GOT3 (cell line): ENCODE measurements around the gene STK24.

ENCODE experiments used
- DNase-seq: peaks from one replicate; lab custom pipeline; 2025; ENCODE audit warnings: mixed read lengths; lab: John Stamatoyannopoulos, UW

Gene STK24

GRCh38 chr13:98410612-98411011, 166.3 kb downstream of the STK24 start:
- DNase-seq: no peak

GRCh38 chr13:98409281-98409680, 167.6 kb downstream of the STK24 start:
- no peak for DNase-seq

DNA sequence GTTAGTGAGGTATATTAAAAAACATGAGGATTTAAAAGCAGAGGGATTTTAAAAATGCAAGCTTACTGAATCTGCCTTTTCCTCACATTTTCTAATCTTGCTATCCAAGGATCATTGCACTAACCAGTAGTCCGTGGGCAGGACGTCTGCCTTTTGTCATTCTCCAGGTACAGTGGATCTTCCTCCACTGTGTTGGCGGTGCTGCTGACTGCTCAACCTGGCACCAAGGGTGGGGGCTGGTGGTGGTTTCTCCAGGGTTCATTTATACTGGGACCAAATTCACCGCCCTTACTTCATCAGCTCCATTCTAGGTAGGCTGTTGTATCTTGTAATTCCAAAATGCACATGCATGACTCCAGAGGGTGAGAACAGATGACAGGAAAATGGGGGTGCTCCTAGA, 169.3 kb downstream of the STK24 start:
- no peak for DNase-seq

- DNase-seq: no peak
Measured at GRCh38 chr13:98406971-98407370, 169.9 kb downstream of the STK24 start.

DNA sequence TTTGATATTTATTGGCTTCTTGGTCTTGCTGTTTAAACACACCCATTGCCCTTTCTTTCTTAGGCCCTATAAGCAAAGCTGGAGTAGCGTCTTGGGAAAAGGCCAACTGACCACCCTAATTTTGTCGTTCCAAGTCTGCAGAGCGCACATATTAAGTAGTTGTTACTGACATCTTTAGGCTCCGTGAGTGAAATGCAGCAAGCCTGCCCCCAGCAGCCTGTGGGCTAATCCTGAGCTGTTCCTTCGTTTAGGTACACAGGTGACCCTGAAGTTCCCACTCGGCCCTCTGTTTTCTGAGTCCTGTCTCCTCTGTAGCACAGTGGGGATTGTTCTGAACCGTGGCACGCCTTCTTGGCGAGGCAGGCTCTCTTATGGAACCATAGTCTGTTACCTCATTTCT, 170.5 kb downstream of the STK24 start:
- DNase-seq: no peak

GRCh38 chr13:98405690-98406344, 171.1 kb downstream of the STK24 start:
- DNase-seq: no peak

DNA sequence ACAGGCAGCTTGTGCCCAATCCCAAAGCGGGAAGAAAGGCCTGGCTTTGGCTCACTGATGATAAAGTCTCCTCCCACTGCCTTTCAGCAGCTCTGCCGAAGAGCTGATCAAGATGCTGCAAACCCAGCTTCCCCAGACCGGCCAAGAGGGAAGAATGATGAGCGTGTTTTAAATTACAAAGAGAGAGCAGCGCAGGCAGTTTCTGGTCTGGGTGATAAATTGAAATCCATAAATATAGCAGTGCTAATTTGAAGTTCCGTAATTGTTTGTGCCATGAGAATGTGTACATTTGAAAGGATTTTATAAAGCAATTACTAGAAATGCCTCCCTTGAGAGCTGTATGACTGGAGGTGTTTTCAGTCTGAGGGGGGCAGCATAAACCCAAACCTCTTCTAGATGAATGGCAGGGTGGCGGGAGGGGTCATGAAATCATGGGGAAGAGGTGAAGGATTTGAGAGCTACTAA, 171.8 kb downstream of the STK24 start:
- DNase-seq: no peak

DNA sequence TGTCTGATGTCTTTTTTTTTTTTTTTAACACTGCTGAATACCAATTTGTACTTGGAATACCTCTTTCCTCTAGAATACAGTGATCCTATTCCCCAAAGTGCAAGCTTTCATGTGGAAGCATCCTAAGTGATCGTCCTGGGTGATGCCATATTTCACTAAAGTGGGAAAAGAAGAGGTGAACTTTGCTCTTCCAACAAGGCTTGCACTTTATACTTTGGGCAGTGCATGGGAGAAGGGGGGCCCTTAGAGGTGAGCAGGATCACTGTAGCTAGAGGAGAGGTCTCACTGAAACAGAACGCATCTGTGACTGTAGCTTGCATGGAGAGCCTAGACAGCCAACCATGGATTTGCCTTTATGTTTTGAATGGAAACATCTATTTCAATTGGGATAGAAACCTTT, 173.8 kb downstream of the STK24 start:
- no peak for DNase-seq

DNA sequence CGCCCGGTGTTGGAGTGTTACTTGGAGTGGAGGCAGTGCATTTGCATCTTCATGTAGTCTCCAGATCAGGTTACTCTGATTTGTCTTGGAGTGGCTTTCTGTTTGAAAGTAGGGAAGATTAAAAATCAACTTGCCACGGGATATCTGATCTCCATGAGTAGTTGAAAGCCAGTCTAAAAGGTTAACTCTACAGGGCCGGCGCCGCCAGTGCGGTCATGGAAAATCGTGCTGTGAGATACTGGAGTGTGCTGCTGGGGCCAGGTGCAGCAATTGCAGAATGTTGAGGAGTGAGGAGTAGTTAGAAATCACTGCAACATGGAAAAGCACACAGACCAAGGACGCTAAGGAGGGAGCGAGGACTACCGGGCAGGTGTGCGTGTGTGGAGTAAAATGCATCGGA, 175.0 kb downstream of the STK24 start:
- DNase-seq: no peak

- DNase-seq: no peak
Measured at GRCh38 chr13:98399756-98400155, 177.2 kb downstream of the STK24 start.

GRCh38 chr13:98398581-98398980, 178.3 kb downstream of the STK24 start:
- DNase-seq: no peak

DNA sequence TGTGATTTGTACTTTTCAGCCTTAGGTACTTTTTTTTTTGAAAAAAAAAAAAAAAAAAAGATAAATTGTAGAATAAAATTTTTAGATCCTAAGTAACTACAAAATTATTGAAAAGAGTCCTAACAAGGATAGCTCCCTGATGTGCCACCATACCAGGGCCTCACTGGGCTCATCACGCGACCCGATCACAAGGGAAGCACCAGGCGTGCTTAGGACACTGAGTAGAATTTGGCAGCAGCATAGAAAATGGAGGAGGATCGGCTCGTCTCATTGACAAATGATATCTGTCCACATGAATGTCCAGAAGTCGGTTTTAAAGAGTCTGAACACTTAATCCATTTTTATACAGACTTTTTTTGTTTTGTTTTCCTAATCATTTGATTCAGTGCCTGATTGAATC, 179.0 kb downstream of the STK24 start:
- DNase-seq: no peak

GRCh38 chr13:98397221-98397620, 179.7 kb downstream of the STK24 start:
- no peak for DNase-seq

- no peak for DNase-seq
Measured at GRCh38 chr13:98396071-98396710, 180.7 kb downstream of the STK24 start.
